ENCODE measurements around the gene PPP4R2. TPM values are rescaled to one million over a fixed set of nuclear protein-coding genes. Genes with fewer than 3 reads are reported as not detected.

PPP4R2 gene
- total and polyA plus RNA-seq, 2 donors (not counting 1 experiment from before 2014, with no cell fraction given) = 9.8 to 57.5 TPM

GRCh38 chr3:72995337-72995736 is 1.3 kb upstream of the PPP4R2 start:
- ChIA-PET POLR2A (no interaction called here), CTCF (interaction anchor here (0.7 kb wide), 1 partner anchor 15 kb away, joined by 4 read pairs; no protein-coding TSS in a partner anchor)
- no peak overlapping the region for H3K9ac ChIP-seq (ENCODE audit: low read length)
- no peak for TF ChIP-seq CTCF (IDR thresholded peaks at IDR 0.05)
- no peak for TF ChIP-seq EZH2 (IDR thresholded peaks at IDR 0.05; ENCODE audit: borderline replicate concordance, insufficient read depth, low read depth, low read length, poor library complexity, severe bottlenecking)
- WGBS (ENCODE audit: insufficient coverage) = 100% methylated on average over 4 of the region's 10 CpGs
- no peaks in the 10 kb centered on the region for H3K27me3 Mint-ChIP-seq
- H3K4me1 Mint-ChIP-seq = peaks cover 30% of the 10 kb centered on the region
- H3K79me2 ChIP-seq (ENCODE audit: control insufficient read depth, insufficient read depth, low read length) = peaks cover 39% of the 10 kb centered on the region
- no peaks in the 10 kb centered on the region for H3K27me3 ChIP-seq (replicated peaks in 1 of 4; ENCODE audit: control extremely low read depth in 1 of 4, control insufficient read depth in 3 of 4, insufficient read depth in 4 of 4, low read length in 3 of 4)
- no peak for DNase-seq
- H3K9me3 Mint-ChIP-seq (ENCODE audit: insufficient read depth) = no peaks in the 10 kb centered on the region
- H3K4me3 Mint-ChIP-seq = peak overlapping the region; percentile 72
- no peak overlapping the region for H3K4me2 ChIP-seq (replicated peaks; ENCODE audit: low read depth, low read length, poor library complexity, severe bottlenecking)
- peaks cover 20% of the 10 kb centered on the region for H4K20me1 ChIP-seq (ENCODE audit: control insufficient read depth, insufficient read depth, low read length, poor library complexity, severe bottlenecking)
- no peaks in the 10 kb centered on the region for H3K9me3 ChIP-seq (ENCODE audit: control extremely low read depth in 1 of 3, control insufficient read depth in 2 of 3, insufficient read depth in 1 of 3, low read length in 2 of 3)
- H3K27ac ChIP-seq (ENCODE audit: low read length in 2 of 2) = no peak overlapping the region
- intact Hi-C loops (cut with micrococcal nuclease) = loop anchor here (5.0 to 10.0 kb wide), 2 partner anchors 58 to 1271 kb away; partner anchors contain the start of gene EIF4E3
- H3K4me1 ChIP-seq (ENCODE audit: control insufficient read depth in 2 of 2, insufficient read depth in 2 of 2, low read length in 2 of 2) = peaks cover 30 to 33% of the 10 kb centered on the region in 2 donors
- no peak overlapping the region for H3K4me3 ChIP-seq (ENCODE audit: control extremely low read depth in 1 of 5, extremely low read depth in 1 of 5, insufficient read depth in 1 of 5, low read depth in 2 of 5, low read length in 4 of 5)
- no peak for ATAC-seq (ENCODE audit: low read depth)
- H3K27ac Mint-ChIP-seq = peak overlapping the region; percentile 43
- H2AFZ ChIP-seq (ENCODE audit: insufficient read depth, low read depth, low read length, poor library complexity, severe bottlenecking) = no peak overlapping the region
- peaks cover 0 to 14% of the 10 kb centered on the region in 2 experiments for H3K36me3 ChIP-seq (replicated peaks in 1 of 2; ENCODE audit: control extremely low read depth in 1 of 2, control insufficient read depth in 1 of 2, extremely low read depth in 1 of 2, insufficient read depth in 2 of 2, low read length in 1 of 2)

- H3K36me3 ChIP-seq (replicated peaks in 1 of 2; ENCODE audit: control extremely low read depth in 1 of 2, control insufficient read depth in 1 of 2, extremely low read depth in 1 of 2, insufficient read depth in 2 of 2, low read length in 1 of 2) = peaks cover 0 to 20% of the 10 kb centered on the region in 2 experiments
- ATAC-seq (ENCODE audit: low read depth) = no peak
- H3K4me1 ChIP-seq (ENCODE audit: control insufficient read depth in 2 of 2, insufficient read depth in 2 of 2, low read length in 2 of 2) = peaks cover 30 to 33% of the 10 kb centered on the region in 2 donors
- DNase-seq = no peak
- Mint-ChIP-seq H3K27ac (peak overlapping the region; percentile 84), H3K4me3 (peak overlapping the region; percentile 90), H3K27me3 (no peaks in the 10 kb centered on the region), H3K4me1 (peaks cover 36% of the 10 kb centered on the region), H3K9me3 (ENCODE audit: insufficient read depth) (no peaks in the 10 kb centered on the region)
- H3K79me2 ChIP-seq (ENCODE audit: control insufficient read depth, insufficient read depth, low read length) = peaks cover 46% of the 10 kb centered on the region
- H2AFZ ChIP-seq (ENCODE audit: insufficient read depth, low read depth, low read length, poor library complexity, severe bottlenecking) = peak overlapping the region; percentile 92
- no peaks in the 10 kb centered on the region for H3K27me3 ChIP-seq (replicated peaks in 1 of 4; ENCODE audit: control extremely low read depth in 1 of 4, control insufficient read depth in 3 of 4, insufficient read depth in 4 of 4, low read length in 3 of 4)
- H3K27ac ChIP-seq (ENCODE audit: low read length in 2 of 2) = peak overlapping the region; percentile 92
- CTCF ChIA-PET = no interaction called here
- TF ChIP-seq CTCF (IDR thresholded peaks at IDR 0.05) = no peak
- no peak for TF ChIP-seq EZH2 (IDR thresholded peaks at IDR 0.05; ENCODE audit: borderline replicate concordance, insufficient read depth, low read depth, low read length, poor library complexity, severe bottlenecking)
- peak overlapping the region in 4 of 5 experiments; percentile 84 to 96 (median 90) for H3K4me3 ChIP-seq (ENCODE audit: control extremely low read depth in 1 of 5, extremely low read depth in 1 of 5, insufficient read depth in 1 of 5, low read depth in 2 of 5, low read length in 4 of 5)
- intact Hi-C loops (cut with micrococcal nuclease) = loop anchor here (1.0 to 10.0 kb wide), 4 partner anchors 59 to 1271 kb away; partner anchors contain the start of genes EIF4E3, RYBP and SHQ1
- H3K4me2 ChIP-seq (replicated peaks; ENCODE audit: low read depth, low read length, poor library complexity, severe bottlenecking) = peak overlapping the region; percentile 98
- H4K20me1 ChIP-seq (ENCODE audit: control insufficient read depth, insufficient read depth, low read length, poor library complexity, severe bottlenecking) = peaks cover 25% of the 10 kb centered on the region
- POLR2A ChIA-PET = no interaction called here
- 92% methylated on average over 20 of the region's 20 CpGs for WGBS (ENCODE audit: insufficient coverage)
- no peaks in the 10 kb centered on the region for H3K9me3 ChIP-seq (ENCODE audit: control extremely low read depth in 1 of 3, control insufficient read depth in 2 of 3, insufficient read depth in 1 of 3, low read length in 2 of 3)
- peak overlapping the region; percentile 90 for H3K9ac ChIP-seq (ENCODE audit: low read length)
Measured at GRCh38 chr3:72996121-72996472, 514 bp upstream of the PPP4R2 start.
